Caco-2 (cell line): ENCODE results near the gene RHBG. TPM values are rescaled to one million over a fixed set of nuclear protein-coding genes. Genes with fewer than 3 reads are reported as not detected.

ENCODE experiments used
- BruUV-seq: library from RNA; stranded (reverse); fragments of 400-500 nt; replicated peaks from 2 replicates; lab custom pipeline; 2021; lab: Mats Ljungman, UMichigan
- CTCF ChIA-PET: fragments of 300-600 bp; sonication (Branson Sonifier 250); formaldehyde crosslinking; loops from one replicate; lab custom pipeline; 2022; ENCODE audit warnings: antibody characterized with exemption; lab: Charles Lee
- POLR2A ChIA-PET: fragments of 300-600 bp; sonication (Branson Sonifier 250); formaldehyde crosslinking; loops from one replicate; lab custom pipeline; 2022; ENCODE audit warnings: antibody characterized with exemption; lab: Charles Lee
- DNase-seq, 2 experiments: peaks; one replicate each; pipeline versions ENCODE4 v3.0.0 to v3.0.0-alpha.2; 2020 to 2022
- H3K27me3 ChIP-seq: replicated peaks from 2 replicates; pipeline ENCODE4 v1.6.0; 2011; ENCODE audit warnings: low read length; ENCODE audit not compliant: control insufficient read depth, insufficient read depth
- H3K36me3 ChIP-seq: 2 replicates; pipeline ENCODE4 v1.5.1; 2011; ENCODE audit warnings: low read length; ENCODE audit not compliant: control insufficient read depth, insufficient read depth
- H3K4me1 ChIP-seq: fragments of 250-450 bp; sonication (Bioruptor Pico); 2 replicates; pipeline ENCODE4 v1.5.1; 2020; ENCODE audit warnings: mild to moderate bottlenecking
- H3K4me3 ChIP-seq: 2 replicates; pipeline ENCODE4 v1.5.1; 2011; ENCODE audit warnings: low read depth, mild to moderate bottlenecking, control low read depth, low read length
- H3K9me3 ChIP-seq: fragments of 250-450 bp; sonication (Bioruptor Pico); 2 replicates; pipeline ENCODE4 v1.5.1; 2020; ENCODE audit warnings: mild to moderate bottlenecking, moderate library complexity
- H3K27ac Mint-ChIP-seq: one replicate; pipeline ENCODE4 v1.8.0; 2022; ENCODE audit warnings: mixed read lengths; ENCODE audit not compliant: unreplicated experiment
- H3K27me3 Mint-ChIP-seq: one replicate; pipeline ENCODE4 v1.8.0; 2022; ENCODE audit warnings: mixed read lengths; ENCODE audit not compliant: insufficient read depth, unreplicated experiment
- H3K36me3 Mint-ChIP-seq: one replicate; pipeline ENCODE4 v1.8.0; 2022; ENCODE audit warnings: mild to moderate bottlenecking, mixed read lengths; ENCODE audit not compliant: insufficient read depth, unreplicated experiment
- H3K4me1 Mint-ChIP-seq: one replicate; pipeline ENCODE4 v1.8.0; 2022; ENCODE audit warnings: low read depth, mixed read lengths; ENCODE audit not compliant: unreplicated experiment
- H3K4me3 Mint-ChIP-seq: one replicate; pipeline ENCODE4 v1.8.0; 2022; ENCODE audit warnings: mild to moderate bottlenecking, moderate library complexity, mixed read lengths; ENCODE audit not compliant: unreplicated experiment
- H3K9me3 Mint-ChIP-seq: one replicate; pipeline ENCODE4 v1.8.0; 2022; ENCODE audit warnings: mixed read lengths; ENCODE audit not compliant: unreplicated experiment
- intact Hi-C: fragments of 100-400 bp; cut with micrococcal nuclease; formaldehyde crosslinking; loops from one replicate; pipeline ENCODE4 v1.10.0; 2022; ENCODE audit not compliant: unreplicated experiment
- total RNA-seq: library from RNA; stranded (reverse); gene quantifications from 2 replicates; pipeline ENCODE4 v1.2.3, GENCODE V29; 2022
- TF ChIP-seq, protein P1 (sequence below), 2 experiments: fragments of 200-600 bp in 1 of 2; IDR thresholded peaks; 1 replicate in 1 of 2; 2 replicates in 1 of 2; pipeline versions ENCODE4 v1.5.1 to v1.8.0; 2011 to 2022; ENCODE audit warnings: antibody characterized with exemption in 1 of 2, control low read depth in 1 of 2, inconsistent platforms in 1 of 2, low read depth in 1 of 2, low read length in 1 of 2, mild to moderate bottlenecking in 1 of 2, moderate library complexity in 1 of 2; ENCODE audit not compliant: insufficient read depth in 1 of 2, severe bottlenecking in 1 of 2, unreplicated experiment in 1 of 2

The RHBG gene
- total RNA-seq, 1 experiment from 2014 or later: 6.5 TPM

DNA sequence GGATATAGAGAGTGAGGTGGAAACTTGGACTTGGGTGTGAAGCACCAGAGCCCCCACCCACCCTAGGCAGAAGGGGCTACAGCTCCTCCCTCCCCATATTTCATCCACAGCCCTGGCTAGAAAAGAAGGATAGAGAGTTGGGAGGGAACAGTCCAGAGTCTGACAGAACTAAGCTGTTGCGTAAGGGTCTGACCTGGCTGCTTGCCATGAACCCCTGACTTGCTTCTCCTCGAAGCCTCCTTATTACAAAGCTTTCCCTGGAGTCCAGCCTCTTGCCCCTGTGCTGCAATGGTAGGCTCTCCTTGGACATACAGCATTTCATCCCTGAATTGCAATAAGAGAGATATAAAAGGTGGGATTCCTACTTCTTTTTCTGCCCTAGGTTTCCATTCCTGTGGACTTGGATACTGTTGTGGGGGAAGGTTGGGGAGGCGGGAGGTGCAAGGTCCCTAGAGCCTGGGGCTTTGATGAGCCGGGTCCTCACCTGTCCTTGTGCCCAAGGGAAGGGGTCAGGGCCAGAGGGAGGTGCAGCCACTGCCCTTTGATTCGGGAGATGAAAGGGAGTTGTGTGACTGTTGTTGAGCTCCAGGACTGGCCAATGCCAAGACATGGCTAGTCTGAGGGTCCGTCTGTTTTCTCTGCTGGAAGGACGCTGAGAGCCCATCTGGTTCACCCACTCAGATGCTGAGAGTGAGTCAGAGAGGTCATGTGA is 2.7 kb downstream of the RHBG start:
- Mint-ChIP-seq H3K27me3 (no peaks in the 10 kb centered on the region), H3K4me1 (peaks cover 22% of the 10 kb centered on the region), H3K27ac (no peak overlapping the region), H3K9me3 (no peaks in the 10 kb centered on the region), H3K4me3 (no peak overlapping the region), H3K36me3 (no peaks in the 10 kb centered on the region)
- TF ChIP-seq, protein P1, sequence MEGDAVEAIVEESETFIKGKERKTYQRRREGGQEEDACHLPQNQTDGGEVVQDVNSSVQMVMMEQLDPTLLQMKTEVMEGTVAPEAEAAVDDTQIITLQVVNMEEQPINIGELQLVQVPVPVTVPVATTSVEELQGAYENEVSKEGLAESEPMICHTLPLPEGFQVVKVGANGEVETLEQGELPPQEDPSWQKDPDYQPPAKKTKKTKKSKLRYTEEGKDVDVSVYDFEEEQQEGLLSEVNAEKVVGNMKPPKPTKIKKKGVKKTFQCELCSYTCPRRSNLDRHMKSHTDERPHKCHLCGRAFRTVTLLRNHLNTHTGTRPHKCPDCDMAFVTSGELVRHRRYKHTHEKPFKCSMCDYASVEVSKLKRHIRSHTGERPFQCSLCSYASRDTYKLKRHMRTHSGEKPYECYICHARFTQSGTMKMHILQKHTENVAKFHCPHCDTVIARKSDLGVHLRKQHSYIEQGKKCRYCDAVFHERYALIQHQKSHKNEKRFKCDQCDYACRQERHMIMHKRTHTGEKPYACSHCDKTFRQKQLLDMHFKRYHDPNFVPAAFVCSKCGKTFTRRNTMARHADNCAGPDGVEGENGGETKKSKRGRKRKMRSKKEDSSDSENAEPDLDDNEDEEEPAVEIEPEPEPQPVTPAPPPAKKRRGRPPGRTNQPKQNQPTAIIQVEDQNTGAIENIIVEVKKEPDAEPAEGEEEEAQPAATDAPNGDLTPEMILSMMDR (IDR thresholded peaks at IDR 0.05; ENCODE audit: insufficient read depth in 1 of 2, low read depth in 1 of 2, low read length in 1 of 2, severe bottlenecking in 1 of 2, unreplicated experiment in 1 of 2): no peak
- DNase-seq: peak in 1 of 2 experiments; percentile 58
- ChIA-PET POLR2A (interaction anchor here (0.7 kb wide), 1 partner anchor 15 kb away, joined by 3 read pairs; no protein-coding TSS in a partner anchor), CTCF (interaction anchor here (0.5 to 2.6 kb wide), 6 partner anchors 13 to 150 kb away, joined by 3 to 14 read pairs (median 5); no protein-coding TSS in a partner anchor)
- H3K27me3 ChIP-seq: no peaks in the 10 kb centered on the region
- no peaks in the 10 kb centered on the region for H3K9me3 ChIP-seq
- BruUV-seq: no TSS peak
- no peaks in the 10 kb centered on the region for H3K36me3 ChIP-seq
- intact Hi-C loops: loop anchor here (1.0 kb wide), 1 partner anchor 14 kb away; no protein-coding TSS in a partner anchor
- peaks cover 55% of the 10 kb centered on the region for H3K4me1 ChIP-seq
- H3K4me3 ChIP-seq: no peak overlapping the region

DNA sequence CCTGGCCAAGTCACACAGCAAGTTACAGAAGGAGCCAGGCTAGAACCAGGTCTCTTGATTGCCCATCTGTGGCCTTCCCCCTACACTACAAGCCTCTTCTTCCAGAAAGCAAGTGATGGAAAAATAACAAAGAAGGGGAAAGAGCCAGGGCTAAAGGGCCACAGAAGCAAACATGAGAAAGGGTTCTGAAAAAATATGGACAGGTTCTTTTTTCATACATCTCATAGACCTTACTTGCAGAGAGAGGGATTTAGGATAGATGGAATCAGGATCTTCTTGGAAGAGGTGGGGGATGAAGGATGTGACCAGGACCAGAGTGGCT is 3.2 kb downstream of the RHBG start:
- no peak overlapping the region for H3K4me3 ChIP-seq
- ChIA-PET POLR2A (no interaction called here), CTCF (interaction anchor here (1.2 to 2.6 kb wide), 3 partner anchors 14 to 73 kb away, joined by 5 to 14 read pairs (median 13); no protein-coding TSS in a partner anchor)
- no TSS peak for BruUV-seq
- peaks cover 50% of the 10 kb centered on the region for H3K4me1 ChIP-seq
- DNase-seq: no peak
- Mint-ChIP-seq H3K27ac (no peak overlapping the region), H3K4me3 (no peak overlapping the region), H3K36me3 (no peaks in the 10 kb centered on the region), H3K9me3 (no peaks in the 10 kb centered on the region), H3K27me3 (no peaks in the 10 kb centered on the region), H3K4me1 (peaks cover 21% of the 10 kb centered on the region)
- H3K27me3 ChIP-seq: no peaks in the 10 kb centered on the region
- H3K36me3 ChIP-seq: no peaks in the 10 kb centered on the region
- H3K9me3 ChIP-seq: no peaks in the 10 kb centered on the region
- intact Hi-C loops: no loop called here
- TF ChIP-seq, protein P1 (IDR thresholded peaks at IDR 0.05; ENCODE audit: insufficient read depth in 1 of 2, low read depth in 1 of 2, low read length in 1 of 2, severe bottlenecking in 1 of 2, unreplicated experiment in 1 of 2): no peak

DNA sequence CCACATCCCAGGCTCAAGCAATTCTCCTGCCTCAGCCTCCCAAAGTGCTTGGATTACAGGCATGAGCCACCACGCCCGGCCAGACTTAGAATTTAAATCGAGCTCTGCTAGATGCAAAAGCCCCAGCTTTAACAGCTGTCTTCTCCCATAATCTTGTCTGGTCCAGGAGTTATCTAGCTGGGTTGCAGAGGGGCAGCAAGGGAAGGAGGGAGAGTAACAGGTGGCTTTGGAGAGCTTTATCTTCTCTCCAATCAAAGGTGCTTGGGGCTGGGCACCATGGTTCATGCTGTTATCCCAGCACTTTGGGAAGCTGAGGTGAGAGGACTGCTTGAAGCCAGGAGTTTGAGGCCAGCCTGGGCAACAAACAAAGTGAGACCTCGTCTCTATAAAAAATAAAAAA is 3.9 kb downstream of the RHBG start:
- TF ChIP-seq, protein P1 (IDR thresholded peaks at IDR 0.05; ENCODE audit: insufficient read depth in 1 of 2, low read depth in 1 of 2, low read length in 1 of 2, severe bottlenecking in 1 of 2, unreplicated experiment in 1 of 2): no peak

More for the DNA sequence above, 3.9 kb downstream of the RHBG start:
- H3K27ac Mint-ChIP-seq: no peak overlapping the region
- H3K4me1 Mint-ChIP-seq: peaks cover 15% of the 10 kb centered on the region
- intact Hi-C loops: no loop called here
- H3K4me3 Mint-ChIP-seq: no peak overlapping the region
- H3K9me3 Mint-ChIP-seq: no peaks in the 10 kb centered on the region
- POLR2A ChIA-PET: interaction anchor here (0.7 kb wide), 1 partner anchor 49 kb away, joined by 3 read pairs; no protein-coding TSS in a partner anchor
- H3K36me3 ChIP-seq: no peaks in the 10 kb centered on the region
- DNase-seq: no peak
- no TSS peak for BruUV-seq
- H3K9me3 ChIP-seq: no peaks in the 10 kb centered on the region
- no peaks in the 10 kb centered on the region for H3K27me3 Mint-ChIP-seq
- no peaks in the 10 kb centered on the region for H3K36me3 Mint-ChIP-seq
- CTCF ChIA-PET: interaction anchor here (1.8 to 2.6 kb wide), 2 partner anchors 12 to 73 kb away, joined by 13 to 16 read pairs; no protein-coding TSS in a partner anchor
- H3K27me3 ChIP-seq: no peaks in the 10 kb centered on the region
- no peak overlapping the region for H3K4me3 ChIP-seq
- H3K4me1 ChIP-seq: peaks cover 43% of the 10 kb centered on the region
